Esophagus squamous epithelium (tissue), 5 donors: ENCODE results near the gene GDPD2. TPM values are rescaled to one million over a fixed set of nuclear protein-coding genes. Genes with fewer than 3 reads are reported as not detected.

Experiments used
- DNase-seq: peaks from one replicate; lab custom pipeline; 2025; lab: John Stamatoyannopoulos, UW
- H3K27ac ChIP-seq, 4 donors: fragments of 200-600 bp; sonication (generic); one replicate each; pipeline ENCODE4 v1.5.1; 2016 to 2019; ENCODE audit warnings: mild to moderate bottlenecking in 1 of 4
- H3K27me3 ChIP-seq, 4 donors: fragments of 200-600 bp; sonication (generic); 1 replicate in 3 of 4; 2 replicates in 1 of 4; pipeline versions ENCODE4 v1.5.1 to v1.6.0; 2017 to 2021; ENCODE audit warnings: antibody characterized with exemption in 1 of 4
- H3K36me3 ChIP-seq, 3 donors: fragments of 200-600 bp; sonication (generic); one replicate each; pipeline ENCODE4 v1.5.1; 2016 to 2019
- H3K4me1 ChIP-seq, 3 donors: fragments of 200-600 bp; sonication (generic); one replicate each; pipeline ENCODE4 v1.5.1; 2017 to 2019
- H3K4me3 ChIP-seq, 4 donors: fragments of 200-600 bp; sonication (generic); 1 replicate in 3 of 4; 2 replicates in 1 of 4; pipeline ENCODE4 v1.5.1; 2016 to 2019; ENCODE audit warnings: mild to moderate bottlenecking in 2 of 4, moderate library complexity in 1 of 4
- H3K9me3 ChIP-seq, 3 donors: fragments of 200-600 bp; sonication (generic); one replicate each; pipeline ENCODE4 v1.5.1; 2016 to 2019
- CTCF ChIP-seq, 6 experiments: fragments of 450-650 bp in 4 of 6; fragments of 200-600 bp in 2 of 6; sonication (generic) in 2 of 6; IDR thresholded peaks; one replicate each; pipeline ENCODE4 v1.5.1; 2016 to 2019; ENCODE audit warnings: antibody characterized with exemption in 6 of 6, mild to moderate bottlenecking in 4 of 6, moderate library complexity in 4 of 6
- POLR2A ChIP-seq, 4 donors: fragments of 450-650 bp; IDR thresholded peaks; one replicate each; pipeline ENCODE4 v1.6.1; 2017; ENCODE audit warnings: antibody characterized with exemption in 4 of 4, mild to moderate bottlenecking in 4 of 4, moderate library complexity in 3 of 4
- WGBS, 2 donors: methylation state at CpG; one replicate each; pipeline ENCODE4 v1.1.5; 2018; 5-methylcytosine and 5-hydroxymethylcytosine counted together
- intact Hi-C: fragments of 100-400 bp; cut with DNase I; formaldehyde crosslinking; loops from one replicate; pipeline ENCODE4 v1.15.0; 2022
- total RNA-seq, 4 donors: library from RNA; depleted of rRNA; stranded (reverse); fragments of >200 nt; gene quantifications; one replicate each; pipeline ENCODE4 v1.1.0, GENCODE V29; 2016
- donor health status: DM: yes; HTN: yes; CAD: no.

The GDPD2 gene
- total RNA-seq, 4 donors from 2014 or later = 1.3 to 2.3 TPM; not detected in 2

GRCh38 chrX:70470850-70471289 lies 47.8 kb downstream of the GDPD2 start:
- WGBS, 2 donors = 42 to 58% methylated on average over 3 of the region's 3 CpGs
- H3K36me3 ChIP-seq = peaks cover 0 to 10% (median 0%) of the 10 kb centered on the region in 3 donors
- peaks cover 0 to 3% (median 0%) of the 10 kb centered on the region in 3 donors for H3K4me1 ChIP-seq
- intact Hi-C loops = no loop called here
- TF ChIP-seq CTCF (IDR thresholded peaks at IDR 0.05) = no peak
- no peaks in the 10 kb centered on the region for H3K9me3 ChIP-seq
- no peaks in the 10 kb centered on the region for H3K27me3 ChIP-seq
- no peak overlapping the region for H3K4me3 ChIP-seq
- H3K27ac ChIP-seq = no peak overlapping the region
- no peak for DNase-seq

GRCh38 chrX:70476166-70476933 lies 53.2 kb downstream of the GDPD2 start:
- no peaks in the 10 kb centered on the region for H3K27me3 ChIP-seq
- peak overlapping the region in 3 of 4 donors; percentile 73 to 86 (median 81) for H3K27ac ChIP-seq
- DNase-seq = no peak
- TF ChIP-seq CTCF (IDR thresholded peaks at IDR 0.05) (no peak), POLR2A (IDR thresholded peaks at IDR 0.05) (no peak)
- intact Hi-C loops = no loop called here
- H3K4me3 ChIP-seq = no peak overlapping the region
- no peaks in the 10 kb centered on the region for H3K36me3 ChIP-seq
- peaks cover 19 to 57% (median 23%) of the 10 kb centered on the region in 3 donors for H3K4me1 ChIP-seq
- WGBS, 2 donors = 63 to 71% methylated on average over 4 to 5 of the region's 5 CpGs
- H3K9me3 ChIP-seq = no peaks in the 10 kb centered on the region

- Histone ChIP-seq H3K9me3 (no peaks in the 10 kb centered on the region), H3K36me3 (no peaks in the 10 kb centered on the region), H3K27ac (peak overlapping the region; percentile 73 to 86 (median 78)), H3K4me1 (peaks cover 19 to 65% (median 23%) of the 10 kb centered on the region in 3 donors), H3K4me3 (peak overlapping the region in 1 of 4 donors; percentile 35), H3K27me3 (no peaks in the 10 kb centered on the region)
- DNase-seq = no peak
- intact Hi-C loops = no loop called here
- 19 to 44% methylated on average over 6 to 10 of the region's 13 CpGs for WGBS, 2 donors
- TF ChIP-seq POLR2A (IDR thresholded peaks at IDR 0.05) (no peak), CTCF (IDR thresholded peaks at IDR 0.05) (no peak)
Measured at GRCh38 chrX:70476934-70477733, 54.0 kb downstream of the GDPD2 start.

GRCh38 chrX:70477734-70478075 lies 54.6 kb downstream of the GDPD2 start:
- 31 to 37% methylated on average over 4 of the region's 4 CpGs for WGBS, 2 donors
- intact Hi-C loops = no loop called here
- H3K4me1 ChIP-seq = peaks cover 19 to 66% (median 23%) of the 10 kb centered on the region in 3 donors
- no peaks in the 10 kb centered on the region for H3K27me3 ChIP-seq
- no peak for TF ChIP-seq POLR2A (IDR thresholded peaks at IDR 0.05)
- no peak for TF ChIP-seq CTCF (IDR thresholded peaks at IDR 0.05)
- H3K36me3 ChIP-seq = no peaks in the 10 kb centered on the region
- peak overlapping the region; percentile 73 to 86 (median 78) for H3K27ac ChIP-seq
- no peak for DNase-seq
- H3K9me3 ChIP-seq = no peaks in the 10 kb centered on the region
- peak overlapping the region in 1 of 4 donors; percentile 35 for H3K4me3 ChIP-seq
